Endodermal cell (in vitro differentiated cells): ENCODE results near the gene TRDN. TPM values are rescaled to one million over a fixed set of nuclear protein-coding genes. Genes with fewer than 3 reads are reported as not detected.

Experiments used
- DNase-seq: peaks from one replicate; pipeline ENCODE4 v3.0.0-alpha.2; 2017
- H3K27ac ChIP-seq: 2 replicates; pipeline ENCODE4 v1.5.1; 2013; ENCODE audit warnings: mild to moderate bottlenecking, low read depth, low read length, moderate library complexity
- H3K27me3 ChIP-seq: 2 replicates; pipeline ENCODE4 v1.6.1; 2013; ENCODE audit warnings: mild to moderate bottlenecking, low read length, moderate library complexity; ENCODE audit not compliant: insufficient read depth, control insufficient read depth, poor library complexity, severe bottlenecking
- H3K36me3 ChIP-seq: 2 replicates; pipeline ENCODE4 v1.7.0; 2013; ENCODE audit warnings: mild to moderate bottlenecking, low read length, moderate library complexity; ENCODE audit not compliant: control insufficient read depth, insufficient read depth
- H3K4me1 ChIP-seq: one replicate; pipeline ENCODE4 v1.7.0; 2013; ENCODE audit warnings: low read length; ENCODE audit not compliant: control insufficient read depth, insufficient read depth
- H3K4me3 ChIP-seq: 2 replicates; pipeline ENCODE4 v1.5.1; 2013; ENCODE audit warnings: mild to moderate bottlenecking, low read length, moderate library complexity
- H3K9ac ChIP-seq: 2 replicates; pipeline ENCODE4 v1.6.1; 2013; ENCODE audit warnings: mild to moderate bottlenecking, low read length, moderate library complexity; ENCODE audit not compliant: poor library complexity, severe bottlenecking; ENCODE audit errors: extremely low read depth
- H3K9me3 ChIP-seq: 2 replicates; pipeline ENCODE4 v1.6.1; 2013; ENCODE audit warnings: mild to moderate bottlenecking, low read length, moderate library complexity; ENCODE audit not compliant: control insufficient read depth
- H3K27ac Mint-ChIP-seq: 2 replicates; pipeline ENCODE4 v1.8.0; 2020; ENCODE audit warnings: mixed read lengths
- H3K27me3 Mint-ChIP-seq: 2 replicates; pipeline ENCODE4 v1.8.0; 2021; ENCODE audit warnings: mild to moderate bottlenecking, mixed read lengths; ENCODE audit not compliant: insufficient read depth
- H3K36me3 Mint-ChIP-seq: 2 replicates; pipeline ENCODE4 v1.8.0; 2020; ENCODE audit warnings: low read depth, mixed read lengths
- H3K4me1 Mint-ChIP-seq: 2 replicates; pipeline ENCODE4 v1.8.0; 2020; ENCODE audit warnings: mixed read lengths
- H3K4me3 Mint-ChIP-seq: 2 replicates; pipeline ENCODE4 v1.8.0; 2020; ENCODE audit warnings: mild to moderate bottlenecking, moderate library complexity, mixed read lengths
- H3K9me3 Mint-ChIP-seq: 2 replicates; pipeline ENCODE4 v1.8.0; 2020; ENCODE audit warnings: mild to moderate bottlenecking, mixed read lengths
- WGBS, 2 experiments: methylation state at CpG; one replicate each; pipeline versions ENCODE4 v1.1.5 to v1.1.7; 2013; ENCODE audit warnings: missing lambda C conversion rate in 2 of 2, mixed read lengths in 1 of 2; ENCODE audit not compliant: insufficient coverage in 1 of 2, insufficient read length in 1 of 2; 5-methylcytosine and 5-hydroxymethylcytosine counted together
- total RNA-seq, 2 donors: library from RNA; stranded (reverse); fragmentation: NEBNext Ultra II Directional in 1 of 2; extraction: Animal tissue kit (Norgen Biotek cat#: 25700) in 1 of 2; gene quantifications; 2 replicates in 1 of 2; 3 replicates in 1 of 2; pipeline ENCODE4 v1.2.1, GENCODE V29; 2021
- TF ChIP-seq, protein P1 (sequence below): fragments of 200-600 bp; sonication (generic); conservative IDR thresholded peaks from 2 replicates; pipeline ENCODE4 v1.5.0; 2021; ENCODE audit warnings: antibody characterized with exemption, mild to moderate bottlenecking

TRDN gene
- total RNA-seq, 2 donors from 2014 or later: 74.4 to 136 TPM

DNA sequence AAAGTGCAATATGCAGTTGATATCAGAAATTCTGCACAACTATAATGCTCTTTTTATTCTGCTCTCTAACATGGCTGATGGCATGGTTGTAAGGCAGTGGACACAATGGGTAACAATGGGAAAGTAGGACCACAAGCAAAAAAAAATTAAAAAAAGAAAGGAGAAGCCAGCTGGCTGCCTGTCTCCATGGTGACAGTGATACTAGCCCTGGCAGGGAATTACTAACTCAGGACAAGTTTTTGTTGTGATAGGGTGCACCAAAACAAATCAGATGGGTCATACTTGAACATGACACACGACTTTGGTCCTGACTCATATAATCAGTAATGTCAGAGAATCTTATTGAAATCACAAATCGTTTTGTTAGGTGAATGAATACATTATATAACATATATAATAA lies 169.4 kb downstream of the TRDN start:
- peaks cover 19% of the 10 kb centered on the region for H3K9me3 ChIP-seq
- no peak overlapping the region for H3K4me3 ChIP-seq
- DNase-seq: no peak
- H3K27ac ChIP-seq: no peak overlapping the region
- Mint-ChIP-seq H3K27ac (no peak overlapping the region), H3K9me3 (peaks cover 8% of the 10 kb centered on the region), H3K36me3 (peaks cover 8% of the 10 kb centered on the region), H3K4me3 (no peak overlapping the region), H3K4me1 (peaks cover 13% of the 10 kb centered on the region), H3K27me3 (no peaks in the 10 kb centered on the region)
- H3K27me3 ChIP-seq: no peaks in the 10 kb centered on the region
- no peak overlapping the region for H3K9ac ChIP-seq
- WGBS, 2 experiments: 88% methylated on average over 1 of the region's 2 CpGs; no CpG with 5 or more reads in 1 of the 2 experiments
- TF ChIP-seq, protein P1, sequence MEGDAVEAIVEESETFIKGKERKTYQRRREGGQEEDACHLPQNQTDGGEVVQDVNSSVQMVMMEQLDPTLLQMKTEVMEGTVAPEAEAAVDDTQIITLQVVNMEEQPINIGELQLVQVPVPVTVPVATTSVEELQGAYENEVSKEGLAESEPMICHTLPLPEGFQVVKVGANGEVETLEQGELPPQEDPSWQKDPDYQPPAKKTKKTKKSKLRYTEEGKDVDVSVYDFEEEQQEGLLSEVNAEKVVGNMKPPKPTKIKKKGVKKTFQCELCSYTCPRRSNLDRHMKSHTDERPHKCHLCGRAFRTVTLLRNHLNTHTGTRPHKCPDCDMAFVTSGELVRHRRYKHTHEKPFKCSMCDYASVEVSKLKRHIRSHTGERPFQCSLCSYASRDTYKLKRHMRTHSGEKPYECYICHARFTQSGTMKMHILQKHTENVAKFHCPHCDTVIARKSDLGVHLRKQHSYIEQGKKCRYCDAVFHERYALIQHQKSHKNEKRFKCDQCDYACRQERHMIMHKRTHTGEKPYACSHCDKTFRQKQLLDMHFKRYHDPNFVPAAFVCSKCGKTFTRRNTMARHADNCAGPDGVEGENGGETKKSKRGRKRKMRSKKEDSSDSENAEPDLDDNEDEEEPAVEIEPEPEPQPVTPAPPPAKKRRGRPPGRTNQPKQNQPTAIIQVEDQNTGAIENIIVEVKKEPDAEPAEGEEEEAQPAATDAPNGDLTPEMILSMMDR: no peak
- no peaks in the 10 kb centered on the region for H3K4me1 ChIP-seq
- H3K36me3 ChIP-seq: no peaks in the 10 kb centered on the region

DNA sequence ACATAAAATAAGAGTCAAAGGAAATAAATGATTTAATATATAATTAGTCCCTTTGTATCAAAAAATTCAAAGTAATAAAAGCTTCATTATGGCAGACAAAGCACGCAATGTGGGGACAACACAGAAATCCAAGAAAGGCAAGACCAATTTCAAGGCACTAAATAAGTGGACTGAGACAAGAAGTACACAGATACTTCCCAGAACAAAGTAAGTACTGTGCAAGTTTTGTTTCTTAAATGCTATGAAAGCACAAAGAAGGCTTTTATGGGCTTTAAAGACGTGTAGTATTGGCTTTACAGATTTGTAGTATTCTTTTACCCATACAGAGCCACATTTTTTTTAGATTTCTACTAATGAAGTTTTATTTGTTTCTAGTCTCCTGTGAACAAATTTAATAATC lies 174.6 kb downstream of the TRDN start:
- Mint-ChIP-seq H3K27ac (no peak overlapping the region), H3K36me3 (peaks cover 4% of the 10 kb centered on the region), H3K27me3 (no peaks in the 10 kb centered on the region), H3K9me3 (no peaks in the 10 kb centered on the region), H3K4me3 (no peak overlapping the region), H3K4me1 (no peaks in the 10 kb centered on the region)
- no peak overlapping the region for H3K27ac ChIP-seq
- no peaks in the 10 kb centered on the region for H3K27me3 ChIP-seq
- DNase-seq: no peak
- no peaks in the 10 kb centered on the region for H3K36me3 ChIP-seq
- H3K9ac ChIP-seq: no peak overlapping the region
- no peak overlapping the region for H3K4me3 ChIP-seq
- TF ChIP-seq, protein P1: no peak
- 89 to 100% methylated on average over 1 to 2 of the region's 2 CpGs for WGBS, 2 experiments
- H3K4me1 ChIP-seq: no peaks in the 10 kb centered on the region
- no peaks in the 10 kb centered on the region for H3K9me3 ChIP-seq

DNA sequence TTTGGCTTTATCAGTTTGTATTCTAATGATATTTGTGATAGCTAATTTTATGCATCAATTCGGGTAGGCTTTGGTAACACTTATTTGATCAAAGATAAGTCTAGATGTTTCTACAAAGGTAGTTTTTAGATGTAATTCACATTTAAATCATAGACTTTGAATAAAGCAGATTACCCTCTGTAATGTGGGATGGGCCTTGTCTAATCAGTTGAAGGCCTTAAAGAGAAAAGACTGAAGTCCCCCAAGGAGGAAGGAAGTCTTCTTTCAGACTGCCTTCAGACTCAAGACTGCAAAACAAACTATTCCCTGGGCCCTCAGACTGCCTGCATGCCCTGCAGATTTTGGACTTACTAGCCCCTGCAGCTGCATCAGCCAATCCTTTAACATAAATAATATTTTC lies 178.5 kb downstream of the TRDN start:
- H3K27me3 ChIP-seq: no peaks in the 10 kb centered on the region
- no peak for DNase-seq
- TF ChIP-seq, protein P1: no peak
- Mint-ChIP-seq H3K36me3 (peaks cover 11% of the 10 kb centered on the region), H3K27ac (no peak overlapping the region), H3K27me3 (no peaks in the 10 kb centered on the region), H3K4me1 (no peaks in the 10 kb centered on the region), H3K4me3 (no peak overlapping the region), H3K9me3 (peaks cover 20% of the 10 kb centered on the region)
- no peak overlapping the region for H3K9ac ChIP-seq
- no peaks in the 10 kb centered on the region for H3K4me1 ChIP-seq
- no peaks in the 10 kb centered on the region for H3K36me3 ChIP-seq
- WGBS, 2 experiments: 100% methylated on average over 1 of the region's 1 CpG; no CpG with 5 or more reads in 1 of the 2 experiments
- H3K27ac ChIP-seq: no peak overlapping the region
- no peak overlapping the region for H3K4me3 ChIP-seq
- H3K9me3 ChIP-seq: peaks cover 17% of the 10 kb centered on the region
